Right lobe of liver (tissue), 6 donors: ENCODE measurements around the gene NCEH1. TPM values are rescaled to one million over a fixed set of nuclear protein-coding genes. Genes with fewer than 3 reads are reported as not detected.

Source experiments
- ATAC-seq, 4 donors: fragments of 200-7000 bp; cut with Tn5 transposase; one replicate each; pipeline ENCODE4 v1.9.1; 2020; ENCODE audit warnings: mild to moderate bottlenecking in 4 of 4, moderate library complexity in 4 of 4
- DNase-seq, 3 donors: peaks; one replicate each; pipeline ENCODE4 v3.0.0-alpha.2; 2020
- H3K27ac ChIP-seq, 3 donors: fragments of 200-600 bp; one replicate each; pipeline ENCODE4 v1.8.0; 2022
- H3K27me3 ChIP-seq, 2 donors: fragments of 200-600 bp; one replicate each; pipeline ENCODE4 v1.8.0; 2022
- H3K36me3 ChIP-seq, 4 donors: fragments of 200-600 bp; sonication (generic) in 1 of 4; one replicate each; pipeline versions ENCODE4 v1.5.1 to v1.8.0; 2017 to 2022; ENCODE audit warnings: control low read depth in 1 of 4
- H3K4me1 ChIP-seq, 4 donors: fragments of 200-600 bp; sonication (generic) in 1 of 4; one replicate each; pipeline versions ENCODE4 v1.5.1 to v1.8.0; 2017 to 2022; ENCODE audit warnings: control low read depth in 1 of 4
- H3K4me3 ChIP-seq, 3 donors: fragments of 200-600 bp; one replicate each; pipeline ENCODE4 v1.8.0; 2022
- H3K9me3 ChIP-seq, 4 donors: fragments of 200-600 bp; sonication (generic) in 1 of 4; one replicate each; pipeline versions ENCODE4 v1.5.1 to v1.8.0; 2017 to 2022; ENCODE audit warnings: control low read depth in 1 of 4
- POLR2A ChIP-seq: fragments of 450-650 bp; IDR thresholded peaks from one replicate; pipeline ENCODE4 v1.6.1; 2017; ENCODE audit warnings: antibody characterized with exemption, mild to moderate bottlenecking
- WGBS: methylation state at CpG from one replicate; pipeline ENCODE4 v1.1.6; 2018; ENCODE audit warnings: low coverage, low lambda C conversion rate; ENCODE audit not compliant: insufficient coverage; ENCODE audit errors: missing lambda C conversion rate; 5-methylcytosine and 5-hydroxymethylcytosine counted together
- intact Hi-C, 2 donors: fragments of 100-400 bp; cut with DNase I; formaldehyde crosslinking; loops; one replicate each; pipeline versions ENCODE4 v1.11.2 to v1.14.1; 2022
- total RNA-seq, 6 experiments: library from RNA; depleted of rRNA in 2 of 6; stranded (reverse); fragments of >200 nt in 2 of 6; fragmentation: NEBNext Ultra II Directional in 3 of 6; extraction: Animal tissue kit (Norgen Biotek cat#: 25700) in 3 of 6; gene quantifications; one replicate each; pipeline versions ENCODE4 v1.1.0 to v1.2.4, GENCODE V29; 2016 to 2023
- TF ChIP-seq, protein P1 (sequence below), 4 donors: fragments of 200-600 bp in 3 of 4; fragments of 450-650 bp in 1 of 4; IDR thresholded peaks; one replicate each; pipeline versions ENCODE4 v1.5.1 to v1.8.0; 2016 to 2022; ENCODE audit warnings: antibody characterized with exemption in 4 of 4, mild to moderate bottlenecking in 2 of 4
- donor health status: DM: no; HTN: yes; CAD: no.
- donor health status: DM: no; HTN: no; CAD: no.
- donor health status: DM: no; HTN: no; CAD: no.
- donor health status: DM: no; HTN: yes; CAD: no.
- donor health status: DM: no; HTN: yes; CAD: no.

NCEH1 gene
- total RNA-seq, 6 experiments from 2014 or later: 1.5 to 13.0 (median 4.3) TPM

DNA sequence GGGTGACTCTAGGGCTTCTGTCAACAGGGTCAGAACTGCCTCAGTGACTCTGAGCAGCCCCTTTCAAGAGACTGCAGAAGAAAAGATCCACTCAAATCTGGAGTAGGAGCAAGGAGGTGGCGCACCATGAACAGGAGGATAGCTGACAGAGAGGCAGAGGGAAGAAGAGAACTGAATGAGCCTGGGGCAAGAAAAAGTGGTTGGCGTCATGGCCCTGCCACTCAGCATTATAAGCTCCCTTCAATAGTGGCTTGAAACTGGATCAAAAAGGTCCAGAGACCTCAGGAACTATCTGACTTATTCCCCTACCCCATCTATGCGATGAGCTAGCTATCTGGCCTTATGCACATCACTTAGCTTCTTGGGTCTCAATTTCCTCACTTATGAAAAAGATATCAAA lies 66.6 kb downstream of the NCEH1 start:
- DNase-seq: no peak
- no peak for ATAC-seq
- WGBS: 88% methylated on average over 3 of the region's 3 CpGs
- H3K9me3 ChIP-seq: no peaks in the 10 kb centered on the region
- intact Hi-C loops: no loop called here
- H3K27me3 ChIP-seq: no peaks in the 10 kb centered on the region
- TF ChIP-seq POLR2A: no peak
- TF ChIP-seq, protein P1, sequence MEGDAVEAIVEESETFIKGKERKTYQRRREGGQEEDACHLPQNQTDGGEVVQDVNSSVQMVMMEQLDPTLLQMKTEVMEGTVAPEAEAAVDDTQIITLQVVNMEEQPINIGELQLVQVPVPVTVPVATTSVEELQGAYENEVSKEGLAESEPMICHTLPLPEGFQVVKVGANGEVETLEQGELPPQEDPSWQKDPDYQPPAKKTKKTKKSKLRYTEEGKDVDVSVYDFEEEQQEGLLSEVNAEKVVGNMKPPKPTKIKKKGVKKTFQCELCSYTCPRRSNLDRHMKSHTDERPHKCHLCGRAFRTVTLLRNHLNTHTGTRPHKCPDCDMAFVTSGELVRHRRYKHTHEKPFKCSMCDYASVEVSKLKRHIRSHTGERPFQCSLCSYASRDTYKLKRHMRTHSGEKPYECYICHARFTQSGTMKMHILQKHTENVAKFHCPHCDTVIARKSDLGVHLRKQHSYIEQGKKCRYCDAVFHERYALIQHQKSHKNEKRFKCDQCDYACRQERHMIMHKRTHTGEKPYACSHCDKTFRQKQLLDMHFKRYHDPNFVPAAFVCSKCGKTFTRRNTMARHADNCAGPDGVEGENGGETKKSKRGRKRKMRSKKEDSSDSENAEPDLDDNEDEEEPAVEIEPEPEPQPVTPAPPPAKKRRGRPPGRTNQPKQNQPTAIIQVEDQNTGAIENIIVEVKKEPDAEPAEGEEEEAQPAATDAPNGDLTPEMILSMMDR (IDR thresholded peaks at IDR 0.05): no peak
- no peak overlapping the region for H3K27ac ChIP-seq
- no peaks in the 10 kb centered on the region for H3K36me3 ChIP-seq
- no peak overlapping the region for H3K4me3 ChIP-seq
- H3K4me1 ChIP-seq: peaks cover 0 to 6% (median 0%) of the 10 kb centered on the region in 4 donors

DNA sequence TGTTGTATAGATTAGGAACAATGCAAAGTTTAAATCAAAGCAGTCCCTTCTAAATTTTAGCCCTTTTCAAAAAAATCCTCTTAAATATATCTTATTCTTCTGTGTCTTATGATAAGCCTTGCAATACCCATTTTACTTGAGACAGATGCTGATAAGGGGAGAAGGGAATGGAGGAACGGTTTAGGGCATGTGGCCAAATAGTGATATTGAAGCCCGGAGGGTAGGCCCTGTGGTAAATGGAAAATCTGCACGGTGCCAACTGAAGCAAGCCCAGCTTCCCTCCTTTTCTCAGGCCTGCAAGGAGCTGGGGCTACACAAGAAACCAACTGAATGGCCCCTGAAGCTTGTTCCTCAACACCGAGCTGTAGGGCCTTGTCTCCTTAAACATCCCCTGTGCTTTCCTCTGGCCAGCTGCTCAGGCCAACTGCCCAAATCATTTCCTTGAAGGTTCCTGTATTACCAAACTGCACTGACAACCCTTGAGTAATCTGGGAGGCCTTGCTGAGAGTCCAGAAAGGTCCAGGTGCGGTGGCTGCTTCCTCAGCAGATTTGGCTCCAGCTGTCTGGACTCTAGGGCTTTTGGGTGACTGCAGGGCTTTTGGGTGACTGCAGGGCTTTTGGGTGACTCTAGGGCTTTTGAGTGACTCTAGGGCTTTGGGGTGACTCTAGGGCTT lies 67.2 kb downstream of the NCEH1 start:
- Histone ChIP-seq H3K4me1 (peaks cover 0 to 8% (median 0%) of the 10 kb centered on the region in 4 donors), H3K27me3 (no peaks in the 10 kb centered on the region), H3K36me3 (no peaks in the 10 kb centered on the region), H3K9me3 (no peaks in the 10 kb centered on the region), H3K4me3 (no peak overlapping the region), H3K27ac (no peak overlapping the region)
- intact Hi-C loops: no loop called here
- no peak for TF ChIP-seq POLR2A
- TF ChIP-seq, protein P1 (IDR thresholded peaks at IDR 0.05): no peak
- ATAC-seq (peak; percentile 9 to 53 (median 22)), DNase-seq (peak in 1 of 3 donors; percentile 58)
- WGBS: 76% methylated on average over 4 of the region's 5 CpGs

GRCh38 chr3:172641291-172641690 lies 69.6 kb downstream of the NCEH1 start:
- ATAC-seq (no peak), DNase-seq (no peak)
- no peak overlapping the region for H3K27ac ChIP-seq
- H3K4me3 ChIP-seq: no peak overlapping the region
- intact Hi-C loops: no loop called here
- TF ChIP-seq, protein P1 (IDR thresholded peaks at IDR 0.05): no peak
- H3K27me3 ChIP-seq: no peaks in the 10 kb centered on the region
- WGBS: 100% methylated on average over 5 of the region's 5 CpGs
- H3K9me3 ChIP-seq: no peaks in the 10 kb centered on the region
- peaks cover 0 to 6% (median 0%) of the 10 kb centered on the region in 4 donors for H3K4me1 ChIP-seq
- H3K36me3 ChIP-seq: no peaks in the 10 kb centered on the region

DNA sequence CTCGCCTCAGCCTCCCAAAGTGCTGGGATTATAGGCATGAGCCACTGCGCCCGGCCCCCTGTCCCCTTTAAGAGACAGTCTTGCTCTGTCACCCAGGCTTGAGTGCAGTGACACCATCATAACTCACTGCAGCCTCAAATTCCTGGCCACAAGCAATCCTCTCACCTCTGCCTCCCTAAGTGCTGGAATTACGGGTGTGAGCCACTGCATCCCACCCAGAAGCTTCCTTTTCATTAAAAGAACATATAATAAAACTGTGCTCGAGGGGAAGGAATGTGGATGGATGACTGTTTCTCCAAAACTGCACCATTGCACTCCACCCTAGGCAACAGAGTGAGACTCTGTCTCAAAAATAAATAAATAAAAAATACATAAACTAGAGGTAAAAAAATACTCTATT lies 70.1 kb downstream of the NCEH1 start:
- WGBS: 93% methylated on average over 5 of the region's 5 CpGs
- ATAC-seq (no peak), DNase-seq (no peak)
- no peaks in the 10 kb centered on the region for H3K27me3 ChIP-seq
- intact Hi-C loops: no loop called here
- H3K36me3 ChIP-seq: no peaks in the 10 kb centered on the region
- H3K4me1 ChIP-seq: peaks cover 0 to 6% (median 0%) of the 10 kb centered on the region in 4 donors
- H3K27ac ChIP-seq: no peak overlapping the region
- no peaks in the 10 kb centered on the region for H3K9me3 ChIP-seq
- TF ChIP-seq, protein P1 (IDR thresholded peaks at IDR 0.05): no peak
- TF ChIP-seq POLR2A: no peak
- no peak overlapping the region for H3K4me3 ChIP-seq
